Neutrophil (primary cell): ENCODE measurements around the gene SLAMF7.

ENCODE experiments used
- H3K27ac ChIP-seq: fragments of 200-600 bp; sonication (generic); 2 replicates; pipeline ENCODE4 v1.5.1; 2016; ENCODE audit warnings: mild to moderate bottlenecking, moderate library complexity
- H3K27me3 ChIP-seq: fragments of 200-600 bp; sonication (generic); 2 replicates; pipeline ENCODE4 v1.6.0; 2016; ENCODE audit warnings: mild to moderate bottlenecking
- H3K36me3 ChIP-seq: fragments of 200-600 bp; sonication (generic); 2 replicates; pipeline ENCODE4 v1.5.1; 2017
- H3K4me1 ChIP-seq, 2 experiments: fragments of 200-600 bp in 1 of 2; sonication (generic) in 1 of 2; 1 replicate in 1 of 2; 2 replicates in 1 of 2; pipeline versions ENCODE4 v1.5.1 to v1.6.1; 2013 to 2016; ENCODE audit warnings: low read depth in 1 of 2, low read length in 1 of 2, mild to moderate bottlenecking in 1 of 2, moderate library complexity in 1 of 2; ENCODE audit not compliant: control insufficient read depth in 1 of 2, insufficient read depth in 1 of 2
- H3K4me3 ChIP-seq, 2 experiments: fragments of 200-600 bp in 1 of 2; sonication (generic) in 1 of 2; 1 replicate in 1 of 2; 2 replicates in 1 of 2; pipeline ENCODE4 v1.5.1; 2013 to 2016; ENCODE audit warnings: low read depth in 1 of 2, low read length in 1 of 2, mild to moderate bottlenecking in 1 of 2, moderate library complexity in 1 of 2
- H3K9me3 ChIP-seq: fragments of 200-600 bp; sonication (generic); 2 replicates; pipeline ENCODE4 v1.5.1; 2016
- TF ChIP-seq, protein P1 (sequence below): fragments of 200-600 bp; sonication (generic); IDR thresholded peaks from 2 replicates; pipeline ENCODE4 v1.5.1; 2016; ENCODE audit warnings: antibody characterized with exemption

The SLAMF7 gene

DNA sequence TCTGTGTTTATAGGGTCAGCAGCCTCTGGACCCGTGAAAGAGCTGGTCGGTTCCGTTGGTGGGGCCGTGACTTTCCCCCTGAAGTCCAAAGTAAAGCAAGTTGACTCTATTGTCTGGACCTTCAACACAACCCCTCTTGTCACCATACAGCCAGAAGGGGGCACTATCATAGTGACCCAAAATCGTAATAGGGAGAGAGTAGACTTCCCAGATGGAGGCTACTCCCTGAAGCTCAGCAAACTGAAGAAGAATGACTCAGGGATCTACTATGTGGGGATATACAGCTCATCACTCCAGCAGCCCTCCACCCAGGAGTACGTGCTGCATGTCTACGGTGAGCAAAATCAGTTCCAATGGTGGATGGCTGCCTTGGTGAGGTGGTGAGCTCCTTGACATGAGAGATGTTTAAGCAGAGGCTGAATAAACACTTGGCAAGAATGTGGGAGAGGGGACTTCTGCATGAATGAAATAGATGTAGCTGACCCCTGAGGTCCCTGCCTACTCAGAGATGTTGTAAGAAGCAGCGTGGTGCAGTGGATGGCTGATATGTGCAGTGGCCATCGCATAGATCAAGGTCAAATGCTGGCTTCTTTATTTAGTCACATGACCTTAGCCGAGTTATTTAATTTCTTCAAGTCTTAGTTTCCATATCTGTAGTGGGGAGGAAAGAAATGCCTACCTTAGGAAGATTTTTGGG, 9.3 kb downstream of the SLAMF7 start:
- Histone ChIP-seq H3K27me3 (no peaks in the 10 kb centered on the region), H3K4me1 (peaks cover 9% of the 10 kb centered on the region in 2 experiments), H3K4me3 (no peak overlapping the region), H3K9me3 (no peaks in the 10 kb centered on the region), H3K36me3 (no peaks in the 10 kb centered on the region), H3K27ac (no peak overlapping the region)
- TF ChIP-seq, protein P1, sequence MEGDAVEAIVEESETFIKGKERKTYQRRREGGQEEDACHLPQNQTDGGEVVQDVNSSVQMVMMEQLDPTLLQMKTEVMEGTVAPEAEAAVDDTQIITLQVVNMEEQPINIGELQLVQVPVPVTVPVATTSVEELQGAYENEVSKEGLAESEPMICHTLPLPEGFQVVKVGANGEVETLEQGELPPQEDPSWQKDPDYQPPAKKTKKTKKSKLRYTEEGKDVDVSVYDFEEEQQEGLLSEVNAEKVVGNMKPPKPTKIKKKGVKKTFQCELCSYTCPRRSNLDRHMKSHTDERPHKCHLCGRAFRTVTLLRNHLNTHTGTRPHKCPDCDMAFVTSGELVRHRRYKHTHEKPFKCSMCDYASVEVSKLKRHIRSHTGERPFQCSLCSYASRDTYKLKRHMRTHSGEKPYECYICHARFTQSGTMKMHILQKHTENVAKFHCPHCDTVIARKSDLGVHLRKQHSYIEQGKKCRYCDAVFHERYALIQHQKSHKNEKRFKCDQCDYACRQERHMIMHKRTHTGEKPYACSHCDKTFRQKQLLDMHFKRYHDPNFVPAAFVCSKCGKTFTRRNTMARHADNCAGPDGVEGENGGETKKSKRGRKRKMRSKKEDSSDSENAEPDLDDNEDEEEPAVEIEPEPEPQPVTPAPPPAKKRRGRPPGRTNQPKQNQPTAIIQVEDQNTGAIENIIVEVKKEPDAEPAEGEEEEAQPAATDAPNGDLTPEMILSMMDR = no peak

DNA sequence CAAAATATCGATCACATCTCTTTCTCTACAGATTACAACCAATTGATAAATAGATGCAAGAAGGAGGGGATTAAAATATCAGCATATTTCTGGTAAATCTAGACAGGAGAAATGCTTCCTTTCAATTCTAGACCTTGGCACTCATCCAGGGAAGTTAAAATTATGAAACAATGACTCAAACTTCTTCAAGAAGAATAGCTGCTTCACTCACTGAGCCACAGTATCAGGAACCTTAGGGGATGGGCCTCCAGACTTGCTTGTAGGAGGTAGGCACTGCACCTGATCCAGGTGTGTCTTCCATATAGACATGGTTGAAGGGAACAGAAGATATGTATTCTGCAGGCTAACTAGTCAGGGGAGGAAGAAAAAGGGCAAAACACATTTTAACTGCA, 9.8 kb downstream of the SLAMF7 start:
- TF ChIP-seq, protein P1 = no peak
- Histone ChIP-seq H3K4me1 (peaks cover 9% of the 10 kb centered on the region in 2 experiments), H3K4me3 (no peak overlapping the region), H3K9me3 (no peaks in the 10 kb centered on the region), H3K27ac (no peak overlapping the region), H3K27me3 (no peaks in the 10 kb centered on the region), H3K36me3 (no peaks in the 10 kb centered on the region)

DNA sequence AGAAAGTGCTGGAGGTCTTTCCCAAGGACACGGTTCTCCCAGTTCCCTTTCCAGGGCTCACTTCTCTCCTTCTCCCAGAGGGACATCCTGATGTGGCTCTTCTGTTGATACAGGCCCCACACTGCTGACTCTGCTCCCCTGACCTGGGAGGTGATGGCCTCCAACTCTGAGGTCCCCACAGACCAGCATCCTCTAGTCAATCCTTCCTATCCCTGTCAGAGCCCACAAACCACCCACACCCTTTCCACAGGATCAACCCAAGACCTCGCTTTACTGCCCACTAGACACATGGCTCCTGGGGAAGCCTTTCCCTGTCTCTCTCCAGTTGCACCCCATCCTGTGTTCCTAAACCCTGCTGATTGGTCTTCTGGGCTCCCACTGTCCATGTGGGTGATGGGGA, 11.6 kb downstream of the SLAMF7 start:
- Histone ChIP-seq H3K27ac (no peak overlapping the region), H3K4me3 (no peak overlapping the region), H3K4me1 (peaks cover 9% of the 10 kb centered on the region in 2 experiments), H3K9me3 (no peaks in the 10 kb centered on the region), H3K36me3 (no peaks in the 10 kb centered on the region), H3K27me3 (no peaks in the 10 kb centered on the region)
- TF ChIP-seq, protein P1 = no peak

DNA sequence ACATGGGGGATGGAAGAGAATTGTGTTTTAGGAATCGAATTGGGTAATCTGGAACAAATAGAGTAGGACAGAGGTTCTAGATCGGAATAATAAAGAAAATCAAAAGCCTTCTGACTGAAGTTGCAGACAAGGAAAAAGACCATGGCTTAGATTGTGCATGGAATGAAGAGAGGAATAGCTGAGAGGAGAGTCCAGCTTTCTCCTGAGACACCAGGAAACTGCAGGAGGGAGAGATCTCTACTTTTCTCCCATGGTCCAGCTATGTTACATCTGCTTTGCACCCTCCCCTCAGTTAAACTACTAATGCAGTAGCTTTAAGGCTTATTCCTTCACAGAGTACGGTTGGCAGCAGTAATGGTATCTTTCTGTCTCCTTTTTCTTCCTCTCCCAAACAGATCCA, 13.4 kb downstream of the SLAMF7 start:
- Histone ChIP-seq H3K9me3 (no peaks in the 10 kb centered on the region), H3K4me1 (peaks cover 9% of the 10 kb centered on the region in 2 experiments), H3K27ac (no peak overlapping the region), H3K4me3 (no peak overlapping the region), H3K36me3 (no peaks in the 10 kb centered on the region), H3K27me3 (no peaks in the 10 kb centered on the region)
- TF ChIP-seq, protein P1 = no peak

DNA sequence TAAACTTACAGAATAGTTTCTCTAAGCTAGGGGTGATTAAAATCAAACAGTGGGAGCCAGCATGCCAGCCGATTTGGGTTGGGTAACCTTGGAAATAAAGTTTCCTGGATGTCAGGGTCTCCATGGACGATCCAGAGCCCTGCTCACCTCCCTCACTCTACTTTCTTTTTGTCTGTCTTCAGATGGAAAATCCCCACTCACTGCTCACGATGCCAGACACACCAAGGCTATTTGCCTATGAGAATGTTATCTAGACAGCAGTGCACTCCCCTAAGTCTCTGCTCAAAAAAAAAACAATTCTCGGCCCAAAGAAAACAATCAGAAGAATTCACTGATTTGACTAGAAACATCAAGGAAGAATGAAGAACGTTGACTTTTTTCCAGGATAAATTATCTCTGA, 13.9 kb downstream of the SLAMF7 start:
- Histone ChIP-seq H3K4me3 (no peak overlapping the region), H3K27ac (no peak overlapping the region), H3K9me3 (no peaks in the 10 kb centered on the region), H3K27me3 (no peaks in the 10 kb centered on the region), H3K4me1 (peaks cover 9% of the 10 kb centered on the region in 2 experiments), H3K36me3 (no peaks in the 10 kb centered on the region)
- TF ChIP-seq, protein P1 = no peak
